Calu3 (cell line): Measurements from ENCODE around the gene CCDC172. TPM values are rescaled to one million over a fixed set of nuclear protein-coding genes. Genes with fewer than 3 reads are reported as not detected.

Experiments
- BruUV-seq: library from RNA; stranded (reverse); fragments of 400-500 nt; replicated peaks from 2 replicates; lab custom pipeline; 2021; lab: Mats Ljungman, UMichigan
- CTCF ChIA-PET: fragments of 300-600 bp; sonication (Branson Sonifier 250); formaldehyde crosslinking; loops from one replicate; lab custom pipeline; 2022; ENCODE audit warnings: antibody characterized with exemption; lab: Charles Lee
- DNase-seq: peaks from one replicate; pipeline ENCODE4 v3.0.0; 2022
- H3K27ac Mint-ChIP-seq: one replicate; pipeline ENCODE4 v1.8.0; 2022; ENCODE audit warnings: mixed read lengths; ENCODE audit not compliant: unreplicated experiment
- H3K27me3 Mint-ChIP-seq: one replicate; pipeline ENCODE4 v1.8.0; 2022; ENCODE audit warnings: mixed read lengths; ENCODE audit not compliant: unreplicated experiment
- H3K36me3 Mint-ChIP-seq: one replicate; pipeline ENCODE4 v1.8.0; 2022; ENCODE audit warnings: mild to moderate bottlenecking, moderate library complexity, mixed read lengths; ENCODE audit not compliant: insufficient read depth, unreplicated experiment
- H3K4me1 Mint-ChIP-seq: one replicate; pipeline ENCODE4 v1.8.0; 2022; ENCODE audit warnings: mild to moderate bottlenecking, low read depth, mixed read lengths; ENCODE audit not compliant: unreplicated experiment
- H3K4me3 Mint-ChIP-seq: one replicate; pipeline ENCODE4 v1.8.0; 2022; ENCODE audit warnings: mild to moderate bottlenecking, low read depth, moderate library complexity, mixed read lengths; ENCODE audit not compliant: unreplicated experiment
- H3K9me3 Mint-ChIP-seq: one replicate; pipeline ENCODE4 v1.8.0; 2022; ENCODE audit warnings: low read depth, mixed read lengths; ENCODE audit not compliant: unreplicated experiment
- CTCF ChIP-seq: fragments of 200-600 bp; IDR thresholded peaks from one replicate; pipeline ENCODE4 v1.8.0; 2022; ENCODE audit warnings: antibody characterized with exemption; ENCODE audit not compliant: unreplicated experiment
- intact Hi-C: fragments of 100-400 bp; cut with micrococcal nuclease; formaldehyde crosslinking; loops from one replicate; pipeline ENCODE4 v1.10.0; 2022; ENCODE audit not compliant: unreplicated experiment
- total RNA-seq: library from RNA; stranded (reverse); gene quantifications from 2 replicates; pipeline ENCODE4 v1.2.3, GENCODE V29; 2022

Gene CCDC172
- total RNA-seq, 1 experiment from 2014 or later = not detected

- Mint-ChIP-seq H3K9me3 (no peaks in the 10 kb centered on the region), H3K27ac (no peak overlapping the region), H3K4me3 (no peak overlapping the region), H3K36me3 (no peaks in the 10 kb centered on the region), H3K27me3 (peaks cover 31% of the 10 kb centered on the region), H3K4me1 (no peaks in the 10 kb centered on the region)
- no peak for TF ChIP-seq CTCF
- no peak for DNase-seq
- intact Hi-C loops = no loop called here
- no TSS peak for BruUV-seq
- CTCF ChIA-PET = no interaction called here
These were observed 27.9 kb upstream of the CCDC172 start for GRCh38 chr10:116296291-116296721.

DNA sequence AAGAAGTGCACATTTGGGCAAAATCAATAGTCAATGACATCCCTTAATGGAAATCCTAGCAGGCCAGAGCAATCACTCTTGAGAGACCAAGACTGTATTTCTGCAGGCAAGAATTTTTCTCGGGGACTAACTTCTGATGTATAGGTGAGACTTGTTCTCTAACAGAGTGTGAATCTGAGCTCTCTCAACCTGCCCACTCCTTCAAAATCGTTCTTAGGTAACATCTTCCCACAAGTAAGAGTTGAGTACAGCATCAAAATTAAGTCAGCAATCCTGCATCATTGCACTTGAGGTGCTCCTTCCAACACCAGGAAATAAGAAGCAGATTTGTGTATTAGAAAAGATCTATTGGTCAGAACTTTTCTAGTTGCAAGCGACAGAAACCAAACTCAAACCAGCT is 25.7 kb upstream of the CCDC172 start:
- Mint-ChIP-seq H3K4me3 (no peak overlapping the region), H3K27ac (no peak overlapping the region), H3K36me3 (no peaks in the 10 kb centered on the region), H3K4me1 (no peaks in the 10 kb centered on the region), H3K27me3 (peaks cover 28% of the 10 kb centered on the region), H3K9me3 (no peaks in the 10 kb centered on the region)
- no peak for TF ChIP-seq CTCF
- no TSS peak for BruUV-seq
- CTCF ChIA-PET = no interaction called here
- DNase-seq = no peak
- intact Hi-C loops = no loop called here

GRCh38 chr10:116300542-116300941 is 23.7 kb upstream of the CCDC172 start:
- H3K4me3 Mint-ChIP-seq = no peak overlapping the region
- intact Hi-C loops = no loop called here
- TF ChIP-seq CTCF = no peak
- H3K4me1 Mint-ChIP-seq = no peaks in the 10 kb centered on the region
- no TSS peak for BruUV-seq
- no peaks in the 10 kb centered on the region for H3K9me3 Mint-ChIP-seq
- peaks cover 19% of the 10 kb centered on the region for H3K27me3 Mint-ChIP-seq
- no peaks in the 10 kb centered on the region for H3K36me3 Mint-ChIP-seq
- no peak for DNase-seq
- CTCF ChIA-PET = no interaction called here
- no peak overlapping the region for H3K27ac Mint-ChIP-seq

DNA sequence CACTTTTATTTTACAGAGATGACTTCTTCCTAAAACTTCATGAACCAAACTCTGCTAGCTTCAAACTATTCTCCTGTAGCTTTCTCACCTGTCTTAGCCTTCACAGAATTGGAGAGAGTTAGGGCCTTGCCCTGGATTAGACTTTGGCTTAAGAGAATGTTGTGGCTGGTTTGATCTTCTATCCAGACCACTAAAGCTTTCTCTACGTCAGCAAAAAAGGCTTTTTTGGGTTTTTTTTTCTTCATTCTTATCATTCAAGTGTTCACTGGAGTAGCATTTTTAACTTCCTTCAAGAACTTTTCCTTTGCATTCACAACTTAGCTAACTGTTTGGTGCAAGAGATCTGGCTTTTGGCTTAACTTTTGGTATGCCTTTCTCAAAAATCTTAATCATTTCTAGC is 19.3 kb upstream of the CCDC172 start:
- no peaks in the 10 kb centered on the region for H3K36me3 Mint-ChIP-seq

More for the DNA sequence above, 19.3 kb upstream of the CCDC172 start:
- DNase-seq = no peak
- Mint-ChIP-seq H3K27ac (no peak overlapping the region), H3K27me3 (no peaks in the 10 kb centered on the region), H3K9me3 (no peaks in the 10 kb centered on the region), H3K4me1 (no peaks in the 10 kb centered on the region), H3K4me3 (no peak overlapping the region)
- CTCF ChIA-PET = no interaction called here
- no peak for TF ChIP-seq CTCF
- intact Hi-C loops = no loop called here
- no TSS peak for BruUV-seq
